DMS53 (cell line): ENCODE data around the gene DAPL1.
"Not testable (repeated sequence)": the region's sequence is repeated elsewhere in the genome, so short reads cannot be mapped to it uniquely, and the experiment has no call there.

Source experiments
- DNase-seq: peaks from one replicate; lab custom pipeline; 2025; lab: John Stamatoyannopoulos, UW

The DAPL1 gene

DNA sequence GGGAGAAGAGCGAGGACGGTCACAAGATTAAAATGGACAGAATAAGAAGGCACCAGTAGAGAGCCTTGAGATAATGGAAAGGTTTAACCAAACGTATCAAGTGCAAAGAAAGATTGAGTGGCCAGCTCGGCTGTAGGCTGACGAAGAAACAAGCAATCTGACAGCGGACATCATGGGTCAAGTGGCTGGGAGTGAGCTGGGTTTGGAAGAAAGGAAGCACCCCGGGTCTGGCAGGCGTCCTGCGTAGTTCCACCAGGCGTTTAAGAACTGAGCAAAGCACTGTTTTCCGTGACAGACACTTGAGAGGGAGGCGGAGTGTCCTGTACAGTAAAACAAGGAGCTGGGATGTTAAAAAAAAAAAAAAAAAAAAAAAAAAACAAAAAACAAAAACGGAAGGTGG lies 27.1 kb downstream of the DAPL1 start:
- no peak for DNase-seq

DNA sequence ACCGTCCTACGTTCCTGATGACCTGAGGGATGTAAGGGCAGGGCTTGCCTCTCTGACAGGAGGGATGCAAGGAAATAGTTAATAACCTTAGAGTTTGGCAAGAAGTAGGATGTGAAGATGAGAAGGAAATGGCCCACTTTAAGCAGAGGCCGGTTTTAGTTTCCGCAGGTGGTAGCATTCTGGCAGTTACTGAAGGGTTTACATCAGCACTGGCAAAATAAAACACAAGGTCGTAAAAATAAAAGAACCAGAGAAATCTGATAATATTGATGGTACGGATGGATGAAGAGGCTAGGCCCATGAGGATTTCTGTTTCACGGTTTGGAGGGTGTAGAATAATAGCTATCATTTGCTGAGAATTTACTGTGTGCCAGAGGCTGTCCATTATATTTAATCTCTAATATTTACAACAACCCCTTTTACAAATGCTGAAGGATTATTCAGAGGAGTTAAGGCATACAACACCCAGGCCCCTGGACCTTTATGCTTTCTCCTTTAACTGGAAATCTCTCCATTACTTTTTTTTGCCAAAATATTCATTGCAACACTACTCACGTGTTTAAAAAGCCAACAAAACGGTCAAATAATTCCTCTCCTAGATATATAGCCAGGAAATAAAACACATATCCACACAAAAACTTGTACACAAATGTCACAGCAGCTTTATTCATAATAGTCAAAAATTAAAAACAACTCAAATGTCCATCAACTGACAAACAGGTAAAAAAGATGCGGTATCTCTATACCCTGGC lies 28.5 kb downstream of the DAPL1 start:
- DNase-seq, result no peak

DNA sequence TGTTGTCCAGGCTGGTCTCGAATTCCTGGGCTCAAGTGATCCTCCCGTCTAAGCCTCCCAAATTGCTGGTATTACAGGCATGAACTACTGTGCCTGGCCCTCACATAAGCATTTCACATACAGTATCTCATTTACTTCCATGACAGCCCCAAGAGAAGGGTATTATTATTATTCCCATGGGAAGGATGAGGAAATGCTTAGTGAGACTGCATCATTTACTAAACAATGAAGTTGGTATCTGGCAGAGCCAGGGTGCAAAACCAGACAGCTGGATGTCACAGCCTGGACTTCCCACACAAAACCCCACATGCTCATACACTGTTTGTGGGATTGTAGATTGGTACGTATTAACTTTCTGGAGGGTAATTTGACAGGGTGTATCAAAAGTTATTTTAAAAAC lies 29.9 kb downstream of the DAPL1 start:
- no peak for DNase-seq

DNA sequence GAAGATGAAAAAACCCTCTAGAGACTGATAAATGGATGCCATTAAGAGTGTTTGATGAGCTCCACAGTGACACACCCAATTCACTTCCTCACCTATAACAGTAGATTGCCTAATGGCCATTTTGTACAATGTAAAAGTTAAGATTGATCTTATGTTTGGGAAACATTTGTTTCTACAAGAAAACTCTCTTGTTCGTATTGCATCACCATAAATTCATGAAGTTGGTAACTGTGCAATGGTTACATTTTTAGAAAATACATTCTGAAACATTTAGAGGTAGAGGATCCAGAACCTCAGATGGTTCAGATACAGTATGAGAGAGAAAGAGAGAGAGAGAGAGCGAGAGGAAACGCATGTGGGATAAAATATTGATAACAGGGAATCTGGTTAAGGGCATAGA lies 31.8 kb downstream of the DAPL1 start:
- no peak for DNase-seq

DNA sequence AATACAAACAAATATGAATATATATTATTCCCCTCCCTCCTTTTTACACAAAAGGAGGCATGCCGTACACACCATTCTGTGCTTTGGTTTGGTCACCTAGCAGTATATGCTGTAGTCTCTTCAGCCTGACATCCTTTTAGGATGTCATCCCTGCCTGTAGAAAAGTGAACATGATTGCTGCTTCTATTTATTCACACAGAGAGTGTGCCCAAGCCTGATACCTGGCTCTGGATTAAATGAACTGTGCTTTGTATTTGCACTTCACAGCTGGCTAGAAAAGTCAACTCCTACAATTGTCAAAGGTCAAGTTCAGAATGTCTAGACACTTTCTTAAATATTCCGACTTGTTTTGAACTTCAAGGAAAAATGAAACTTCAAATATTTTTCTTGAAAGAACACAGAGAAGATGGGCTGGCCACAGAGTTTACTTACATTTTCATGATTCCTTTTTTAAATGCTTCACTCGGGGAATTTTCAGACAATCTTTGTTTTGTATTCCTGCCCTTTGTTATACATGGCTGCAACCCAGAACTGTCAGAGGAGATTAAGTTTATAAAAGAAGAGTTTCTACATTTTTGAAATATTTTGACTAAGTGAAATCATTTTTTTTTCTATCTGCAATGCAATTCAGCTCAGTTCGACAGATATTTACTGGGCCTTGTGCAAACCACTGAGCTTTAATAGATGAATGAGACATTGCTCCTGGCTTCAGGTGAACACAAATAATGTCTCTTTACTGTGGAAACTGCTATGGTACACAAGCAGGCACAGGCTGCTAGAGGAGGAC lies 33.5 kb downstream of the DAPL1 start:
- DNase-seq, result peak; percentile 36

DNA sequence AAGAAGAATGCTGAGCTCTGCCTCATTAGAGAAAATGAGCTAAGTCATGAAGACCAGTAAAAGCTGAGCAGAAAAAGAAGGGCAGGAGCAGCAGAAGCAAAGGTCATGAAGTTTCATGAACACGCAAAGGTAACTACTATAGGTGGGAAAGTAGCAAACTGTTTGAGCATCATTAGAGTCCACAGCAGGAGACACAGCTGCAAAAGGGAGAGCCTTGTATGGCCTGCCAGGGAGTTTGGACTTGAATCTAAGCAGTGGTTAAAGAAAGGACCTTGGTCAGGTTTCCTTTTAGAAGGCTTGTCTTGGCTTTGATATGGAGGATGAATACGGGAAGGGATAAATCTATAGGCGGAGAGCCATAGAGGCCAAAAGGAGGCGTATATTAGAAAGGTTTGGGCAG lies 34.0 kb downstream of the DAPL1 start:
- DNase-seq, result no peak

DNA sequence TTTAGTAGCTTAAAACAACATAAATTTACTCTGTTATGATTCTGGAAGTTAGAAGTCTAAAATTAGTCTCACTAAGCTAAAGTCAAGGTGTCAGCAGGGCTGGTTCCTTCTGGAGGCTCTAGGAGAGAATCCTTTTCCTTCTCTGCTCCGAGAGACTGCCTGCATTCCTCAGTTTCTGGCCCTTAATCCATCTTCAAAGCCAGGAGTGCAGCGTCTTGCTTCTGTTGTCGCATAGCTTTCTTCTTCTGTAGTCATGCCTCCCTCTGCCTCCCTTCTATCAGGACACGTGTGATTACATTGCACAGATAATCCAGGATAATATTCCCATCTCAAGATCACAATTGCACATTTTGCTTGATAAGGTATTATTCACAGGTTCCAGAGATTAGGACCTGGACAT lies 35.1 kb downstream of the DAPL1 start:
- no peak for DNase-seq

DNA sequence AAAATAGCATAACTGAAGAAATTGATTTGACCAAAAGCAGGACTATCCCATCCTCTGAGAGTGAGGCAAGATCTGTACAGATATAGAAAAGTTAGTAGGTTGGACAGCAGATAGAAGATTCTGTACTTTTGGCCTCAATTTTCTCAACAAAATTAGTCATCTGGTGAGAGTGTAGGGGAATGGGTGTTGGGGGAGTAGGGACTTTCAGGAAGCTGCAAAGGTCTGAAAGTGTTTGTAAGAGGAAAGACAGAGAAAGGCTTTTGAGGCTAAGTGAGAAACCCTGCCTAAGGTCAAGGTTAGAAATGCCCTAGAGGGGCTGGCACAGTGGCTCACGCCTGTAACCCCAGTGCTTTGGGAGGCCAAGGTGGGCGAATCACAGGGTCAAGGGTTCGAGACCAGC lies 40.3 kb downstream of the DAPL1 start:
- DNase-seq, result no peak

DNA sequence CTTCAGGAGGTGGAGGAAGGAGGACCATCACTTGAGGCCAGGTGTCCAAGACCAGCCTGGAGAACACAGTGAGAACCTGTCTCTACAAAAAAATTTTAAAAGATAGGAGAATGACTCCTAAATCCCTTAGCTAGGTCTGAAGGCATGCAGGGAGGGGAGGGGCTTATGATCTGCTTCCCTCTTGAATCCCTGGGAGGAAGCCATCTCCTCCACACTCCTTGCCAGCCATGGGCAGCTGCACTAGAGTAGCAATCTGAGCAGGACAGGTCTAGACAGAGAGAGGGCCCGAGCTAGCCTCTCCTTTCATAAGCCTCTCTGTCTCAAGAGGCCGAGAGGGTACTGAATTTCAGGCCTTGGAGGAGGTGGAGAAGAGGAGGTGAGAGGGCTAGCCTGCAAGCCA lies 42.5 kb downstream of the DAPL1 start:
- DNase-seq, result no peak

DNA sequence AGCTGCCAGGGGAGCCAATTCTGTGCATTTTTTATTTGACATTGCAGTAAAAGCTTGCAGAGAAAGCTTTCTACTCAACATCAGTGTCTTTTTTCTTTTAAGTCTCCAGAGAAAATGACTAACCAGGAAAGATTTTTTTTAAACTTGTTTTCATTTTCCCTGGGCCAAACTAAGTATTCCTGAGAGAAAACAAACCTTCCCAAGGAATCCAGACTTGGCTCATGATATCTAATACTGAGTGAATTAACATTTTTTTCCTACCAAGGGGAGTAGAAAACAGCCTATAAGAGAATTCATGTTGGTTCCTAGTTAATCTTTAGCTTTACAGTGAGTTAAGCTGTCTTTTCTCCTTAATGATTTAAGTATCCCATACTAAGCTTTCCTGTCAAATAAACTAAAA lies 46.7 kb downstream of the DAPL1 start:
- DNase-seq, result no peak

DNA sequence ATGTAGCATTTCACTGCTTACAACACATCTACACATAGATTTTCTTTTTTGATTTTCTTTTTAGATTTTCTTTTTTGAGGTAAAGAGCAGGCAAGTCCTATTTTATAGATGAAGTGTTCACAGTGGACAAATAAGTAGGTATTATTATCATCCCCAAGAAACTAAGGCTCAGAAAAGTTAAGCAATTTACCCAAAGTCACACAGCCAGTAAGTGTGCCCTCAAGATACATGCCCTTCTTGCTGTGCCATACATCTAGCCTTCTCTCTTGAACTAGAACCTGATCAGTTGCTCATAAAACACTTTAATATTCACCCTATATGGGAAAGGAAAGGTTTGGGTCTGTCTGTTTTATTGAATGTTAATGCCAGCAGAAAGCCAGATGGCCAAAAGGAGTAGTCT lies 50.3 kb downstream of the DAPL1 start:
- DNase-seq, result no peak

DNA sequence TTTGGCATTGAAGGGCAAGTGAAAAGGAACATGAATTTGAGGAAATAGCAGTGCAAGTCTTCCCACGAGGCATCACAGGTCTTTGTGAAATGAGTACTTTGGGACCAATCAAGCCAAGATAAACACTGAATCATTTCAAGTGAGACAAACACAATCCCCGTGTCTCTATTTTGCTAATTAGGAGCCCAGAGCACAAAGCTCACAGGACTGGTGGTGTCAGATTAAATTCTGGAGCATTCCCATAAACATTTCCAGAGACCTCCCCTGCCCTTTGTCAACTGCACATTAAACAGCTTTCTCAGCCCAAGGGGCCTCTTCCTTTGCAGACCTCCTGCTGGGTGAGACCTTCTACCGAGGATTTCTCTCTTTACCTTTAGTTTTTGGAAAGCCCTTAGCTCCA lies 50.7 kb downstream of the DAPL1 start:
- DNase-seq, result no peak

DNA sequence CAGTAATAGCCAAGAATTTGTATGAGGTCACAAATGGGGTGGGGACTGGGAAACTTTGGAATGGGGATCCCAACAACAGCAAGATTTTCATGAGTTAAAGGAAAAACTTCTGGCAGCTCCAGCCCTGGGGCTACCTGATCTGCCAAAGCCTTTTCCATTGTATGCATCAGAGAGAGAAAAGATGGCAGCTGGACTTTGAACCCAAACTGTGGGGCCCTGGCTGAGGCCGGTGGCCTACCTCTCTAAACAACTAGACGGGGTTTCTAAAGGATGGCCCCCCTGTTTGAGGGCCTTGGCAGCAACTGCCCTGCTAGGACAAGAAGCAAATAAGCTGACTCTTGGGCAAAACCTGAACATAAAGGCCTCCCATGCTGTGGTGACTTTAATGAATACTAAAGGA lies 52.4 kb downstream of the DAPL1 start:
- not testable (repeated sequence) for DNase-seq

DNA sequence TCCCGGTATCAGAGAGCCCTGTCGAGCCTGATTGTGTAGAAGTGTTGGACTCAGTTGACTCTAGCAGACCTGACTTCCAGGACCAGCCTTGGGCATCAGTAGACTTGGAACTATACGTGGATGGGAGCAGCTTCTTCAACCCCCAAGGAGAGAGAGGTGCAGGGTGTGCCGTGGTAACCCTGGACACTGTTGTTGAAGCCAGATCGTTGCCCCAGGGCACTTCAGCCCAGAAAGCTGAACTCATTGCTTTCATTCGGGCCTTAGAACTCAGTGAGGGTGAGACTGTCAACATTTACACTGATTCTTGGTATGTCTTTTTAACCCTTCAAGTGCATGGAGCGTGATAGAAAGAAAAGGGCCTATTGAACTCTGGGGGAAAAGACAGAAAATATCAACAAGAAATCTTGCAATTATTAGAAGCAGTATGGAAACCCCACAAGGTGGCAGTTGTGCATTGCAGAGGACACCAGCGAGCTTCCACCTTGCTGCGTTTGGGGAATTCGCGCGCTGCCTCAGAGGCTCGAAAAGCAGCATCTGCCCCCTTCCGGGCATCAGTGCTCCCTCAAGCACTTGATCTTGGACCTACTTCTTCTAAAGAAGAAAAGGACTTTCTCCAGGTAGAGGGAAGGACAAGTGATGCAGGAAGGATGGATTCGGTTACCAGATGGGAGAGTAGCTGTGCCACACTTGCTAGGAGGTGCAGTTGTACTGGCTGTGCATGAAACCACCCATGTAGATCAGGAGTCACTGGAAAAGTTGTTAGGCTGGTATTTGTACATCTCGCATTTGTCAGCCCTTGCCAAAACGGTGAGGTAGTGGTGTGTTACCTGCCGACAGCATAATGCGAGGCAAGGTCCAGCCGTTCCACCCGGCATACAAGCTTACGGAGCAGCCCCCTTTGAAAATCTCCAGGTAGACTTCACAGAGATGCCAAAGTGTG lies 53.2 kb downstream of the DAPL1 start:
- not testable (repeated sequence) for DNase-seq

DNA sequence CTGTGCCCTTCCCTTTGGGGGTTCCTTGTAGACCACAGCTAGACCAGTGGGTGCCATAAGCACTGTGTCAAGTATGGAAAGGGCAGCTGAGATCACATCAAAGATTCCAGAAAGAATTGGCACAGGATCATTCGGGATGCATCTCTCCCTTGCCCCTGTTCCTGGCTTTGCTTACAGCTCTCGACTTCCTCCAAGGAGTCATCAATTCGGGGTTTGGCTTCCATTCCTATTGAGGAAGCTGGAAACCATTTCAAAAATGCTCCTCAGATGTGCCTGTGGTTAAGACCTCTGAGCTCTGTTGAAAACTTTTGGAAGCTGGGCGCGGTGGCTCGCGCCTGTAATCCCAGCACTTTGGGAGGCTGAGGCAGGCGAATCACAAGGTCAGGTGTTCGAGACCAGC lies 65.1 kb downstream of the DAPL1 start:
- not testable (repeated sequence) for DNase-seq

DNA sequence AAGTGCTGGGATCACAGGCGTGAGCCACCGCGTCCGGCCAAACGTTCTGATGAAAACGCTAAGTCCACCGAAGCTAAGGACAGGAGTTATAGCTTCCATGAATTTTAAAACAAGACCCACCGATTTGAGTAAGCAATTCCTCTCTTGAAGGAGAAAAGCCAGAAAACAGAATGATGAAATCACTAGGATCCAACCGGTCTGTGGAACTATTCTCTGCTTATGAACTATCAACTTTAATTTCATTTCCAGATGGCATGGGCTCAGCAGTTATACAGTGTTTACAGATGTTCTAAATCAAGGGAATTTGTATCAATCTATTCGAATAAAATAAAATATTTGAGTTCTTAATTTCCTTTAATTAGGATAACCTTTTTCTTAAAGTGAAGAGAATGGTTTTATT lies 66.5 kb downstream of the DAPL1 start:
- DNase-seq, result not testable (repeated sequence)

DNA sequence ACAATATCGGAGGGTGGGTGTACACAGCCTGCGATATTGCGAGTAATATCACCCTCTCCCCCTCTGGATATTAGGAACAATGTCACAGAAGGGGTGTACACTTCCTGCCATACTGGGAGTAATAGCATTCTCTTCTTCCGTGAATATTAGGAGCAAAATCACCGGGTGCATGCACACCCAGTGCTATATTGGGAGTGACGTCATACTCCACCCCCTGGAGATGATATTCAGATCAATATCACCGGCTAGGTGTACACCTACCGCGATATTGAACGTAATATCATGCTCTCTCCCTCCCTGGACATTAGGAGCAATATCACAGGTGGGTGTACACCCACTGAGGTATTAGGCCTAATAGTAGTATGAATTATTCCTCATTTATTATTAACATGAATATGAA lies 70.4 kb downstream of the DAPL1 start:
- not testable (repeated sequence) for DNase-seq
